AG04450 (cell line): ENCODE measurements around the gene SCRN1. TPM values are rescaled to one million over a fixed set of nuclear protein-coding genes. Genes with fewer than 3 reads are reported as not detected.

Experiments
- CTCF ChIA-PET: fragments of 300-600, 350-600 bp; formaldehyde crosslinking; extraction: SDS; loops from one replicate; lab custom pipeline; 2022; ENCODE audit warnings: antibody characterized with exemption, inconsistent platforms; lab: Charles Lee
- POLR2A ChIA-PET: fragments of 350-600 bp; formaldehyde crosslinking; extraction: SDS; loops from one replicate; lab custom pipeline; 2021; ENCODE audit warnings: antibody characterized with exemption, inconsistent platforms; lab: Yijun Ruan, JAX
- DNase-seq: peaks from one replicate; pipeline ENCODE4 v3.0.0-alpha.2; 2011; ENCODE audit warnings: low read depth, low spot score
- H3K27ac ChIP-seq: one replicate; pipeline ENCODE4 v1.5.1; 2012; ENCODE audit warnings: low read depth, low read length, control low read depth
- H3K27me3 ChIP-seq: one replicate; pipeline ENCODE4 v1.6.0; 2012; ENCODE audit warnings: low read length; ENCODE audit not compliant: control insufficient read depth, insufficient read depth
- H3K4me3 ChIP-seq: 2 replicates; pipeline ENCODE4 v1.5.1; 2011; ENCODE audit warnings: mild to moderate bottlenecking, low read depth, low read length, control low read depth
- H3K9me3 ChIP-seq: 2 replicates; pipeline ENCODE4 v1.5.1; 2012; ENCODE audit warnings: low read length; ENCODE audit not compliant: control insufficient read depth, insufficient read depth
- polyA plus RNA-seq: library from polyadenylated mRNA; depleted of rRNA; stranded (reverse); fragments of >200 nt; gene quantifications from 2 replicates; pipeline ENCODE4 v1.2.3, GENCODE V29; 2011
- TF ChIP-seq, protein P1 (sequence below): IDR thresholded peaks from 2 replicates; pipeline ENCODE4 v1.5.1; 2011; ENCODE audit warnings: low read depth, low read length, control low read depth, inconsistent platforms

The SCRN1 gene
- polyA plus RNA-seq, 1 experiment: 123 TPM

GRCh38 chr7:29958667-29959358 lies 30.8 kb downstream of the SCRN1 start:
- ChIA-PET CTCF (interaction anchor here (0.6 to 1.6 kb wide), 2 partner anchors 12 to 38 kb away, joined by 3 to 6 read pairs; no protein-coding TSS in a partner anchor), POLR2A (no interaction called here)
- H3K9me3 ChIP-seq: no peaks in the 10 kb centered on the region
- no peak overlapping the region for H3K27ac ChIP-seq
- TF ChIP-seq, protein P1, sequence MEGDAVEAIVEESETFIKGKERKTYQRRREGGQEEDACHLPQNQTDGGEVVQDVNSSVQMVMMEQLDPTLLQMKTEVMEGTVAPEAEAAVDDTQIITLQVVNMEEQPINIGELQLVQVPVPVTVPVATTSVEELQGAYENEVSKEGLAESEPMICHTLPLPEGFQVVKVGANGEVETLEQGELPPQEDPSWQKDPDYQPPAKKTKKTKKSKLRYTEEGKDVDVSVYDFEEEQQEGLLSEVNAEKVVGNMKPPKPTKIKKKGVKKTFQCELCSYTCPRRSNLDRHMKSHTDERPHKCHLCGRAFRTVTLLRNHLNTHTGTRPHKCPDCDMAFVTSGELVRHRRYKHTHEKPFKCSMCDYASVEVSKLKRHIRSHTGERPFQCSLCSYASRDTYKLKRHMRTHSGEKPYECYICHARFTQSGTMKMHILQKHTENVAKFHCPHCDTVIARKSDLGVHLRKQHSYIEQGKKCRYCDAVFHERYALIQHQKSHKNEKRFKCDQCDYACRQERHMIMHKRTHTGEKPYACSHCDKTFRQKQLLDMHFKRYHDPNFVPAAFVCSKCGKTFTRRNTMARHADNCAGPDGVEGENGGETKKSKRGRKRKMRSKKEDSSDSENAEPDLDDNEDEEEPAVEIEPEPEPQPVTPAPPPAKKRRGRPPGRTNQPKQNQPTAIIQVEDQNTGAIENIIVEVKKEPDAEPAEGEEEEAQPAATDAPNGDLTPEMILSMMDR: no peak
- no peak for DNase-seq
- H3K4me3 ChIP-seq: no peak overlapping the region
- no peaks in the 10 kb centered on the region for H3K27me3 ChIP-seq

DNA sequence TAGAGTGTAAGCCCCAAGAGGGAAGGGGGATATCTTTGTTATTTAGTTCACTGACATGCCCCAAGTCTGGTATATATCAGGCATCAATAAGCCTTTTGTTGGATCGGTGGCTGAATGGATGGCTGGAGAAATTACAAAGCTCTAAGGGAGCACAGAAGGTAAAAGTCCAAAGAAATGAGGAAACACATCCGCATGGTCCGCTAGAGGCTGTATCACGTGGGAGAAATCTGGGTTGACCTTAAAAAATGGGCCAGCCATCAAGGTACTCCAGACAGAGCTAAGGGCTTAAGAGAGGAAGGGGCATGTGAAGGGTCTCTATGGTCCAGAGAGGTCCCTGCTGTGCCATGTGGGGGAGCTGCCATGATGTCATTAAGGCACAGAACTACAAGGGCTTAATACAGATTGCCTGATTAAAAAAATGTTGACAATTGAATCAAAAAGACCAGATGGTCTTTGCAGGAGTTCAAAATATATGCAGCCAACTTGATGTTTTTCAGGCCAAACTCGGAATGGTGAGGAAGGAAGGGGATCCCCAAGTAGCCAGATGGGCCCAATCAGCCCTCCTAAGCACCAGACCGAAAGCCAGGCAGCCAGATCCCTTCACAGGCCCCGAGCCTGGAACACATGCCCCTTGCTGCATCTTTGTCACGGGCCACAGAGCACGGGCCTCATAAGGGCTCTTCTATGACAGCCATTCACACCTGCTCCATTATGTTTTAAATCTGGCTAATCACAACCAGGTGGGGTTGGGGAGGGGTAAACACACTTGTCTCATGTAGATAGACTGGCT lies 31.9 kb downstream of the SCRN1 start:
- ChIA-PET POLR2A (no interaction called here), CTCF (interaction anchor here (0.6 to 1.6 kb wide), 2 partner anchors 13 to 37 kb away, joined by 3 to 6 read pairs; no protein-coding TSS in a partner anchor)
- Histone ChIP-seq H3K27ac (no peak overlapping the region), H3K9me3 (no peaks in the 10 kb centered on the region), H3K4me3 (no peak overlapping the region), H3K27me3 (no peaks in the 10 kb centered on the region)
- DNase-seq: no peak
- TF ChIP-seq, protein P1: no peak

DNA sequence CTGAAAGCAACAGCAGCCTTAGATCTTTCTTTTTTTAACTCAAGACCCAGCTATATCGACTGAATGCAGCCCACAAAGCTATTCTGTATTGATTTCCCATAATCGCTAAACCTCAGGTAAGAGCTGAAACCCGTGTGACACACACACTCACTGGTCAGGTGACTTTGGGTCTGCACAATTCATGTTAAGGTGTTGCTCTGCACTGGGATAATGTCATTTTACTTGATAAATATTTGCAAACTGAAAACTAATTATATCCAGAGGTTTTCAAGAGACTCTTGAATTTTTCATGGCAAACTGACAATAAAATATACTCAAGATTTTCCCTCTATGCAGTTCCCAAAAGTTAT lies 33.1 kb downstream of the SCRN1 start:
- POLR2A ChIA-PET: no interaction called here
- TF ChIP-seq, protein P1: no peak
- Histone ChIP-seq H3K9me3 (no peaks in the 10 kb centered on the region), H3K4me3 (no peak overlapping the region), H3K27me3 (no peaks in the 10 kb centered on the region), H3K27ac (no peak overlapping the region)
- DNase-seq: no peak
- CTCF ChIA-PET: interaction anchor here (1.4 kb wide), 1 partner anchor 35 kb away, joined by 5 read pairs; no protein-coding TSS in a partner anchor

- POLR2A ChIA-PET: no interaction called here
- no peaks in the 10 kb centered on the region; the same call in 1 of the 2 replicates for H3K9me3 ChIP-seq
- CTCF ChIA-PET: interaction anchor here (1.4 kb wide), 1 partner anchor 35 kb away, joined by 5 read pairs; no protein-coding TSS in a partner anchor
- no peak overlapping the region for H3K4me3 ChIP-seq
- H3K27me3 ChIP-seq: no peaks in the 10 kb centered on the region
- no peak for DNase-seq
- H3K27ac ChIP-seq: no peak overlapping the region
- TF ChIP-seq, protein P1: no peak
Measured at GRCh38 chr7:29955799-29956486, 33.7 kb downstream of the SCRN1 start.
